Liver (tissue), 9 donors: ENCODE results near the gene SEMA7A. TPM values are rescaled to one million over a fixed set of nuclear protein-coding genes. Genes with fewer than 3 reads are reported as not detected.

Experiments used
- DNase-seq: peaks from one replicate; pipeline ENCODE4 v3.0.0-alpha.2; 2017; ENCODE audit warnings: low spot score
- H3K27ac ChIP-seq, 2 donors: one replicate each; pipeline ENCODE4 v1.7.0; 2013; ENCODE audit warnings: inconsistent platforms in 2 of 2, low read length in 2 of 2, control low read depth in 1 of 2, low read depth in 1 of 2, mild to moderate bottlenecking in 1 of 2
- H3K27me3 ChIP-seq, 4 donors: one replicate each; pipeline versions ENCODE4 v1.6.1 to v1.7.0; 2013; ENCODE audit warnings: low read length in 3 of 4, inconsistent platforms in 1 of 4, mild to moderate bottlenecking in 1 of 4, moderate library complexity in 1 of 4; ENCODE audit not compliant: control insufficient read depth in 4 of 4, insufficient read depth in 4 of 4
- H3K36me3 ChIP-seq, 4 donors: one replicate each; pipeline versions ENCODE4 v1.6.1 to v1.7.0; 2013; ENCODE audit warnings: low read length in 3 of 4, mild to moderate bottlenecking in 3 of 4, low read depth in 1 of 4, moderate library complexity in 1 of 4; ENCODE audit not compliant: control insufficient read depth in 4 of 4, insufficient read depth in 3 of 4
- H3K4me1 ChIP-seq, 4 donors: one replicate each; pipeline versions ENCODE4 v1.6.1 to v1.7.0; 2013; ENCODE audit warnings: low read length in 3 of 4, mild to moderate bottlenecking in 3 of 4, moderate library complexity in 1 of 4; ENCODE audit not compliant: control insufficient read depth in 4 of 4, insufficient read depth in 4 of 4
- H3K4me3 ChIP-seq, 3 donors: one replicate each; pipeline versions ENCODE4 v1.6.1 to v1.7.0; 2013; ENCODE audit warnings: low read length in 3 of 3, control low read depth in 1 of 3, low read depth in 1 of 3, mild to moderate bottlenecking in 1 of 3
- H3K9ac ChIP-seq, 2 donors: one replicate each; pipeline ENCODE4 v1.7.0; 2013; ENCODE audit warnings: low read length in 2 of 2, mild to moderate bottlenecking in 2 of 2, moderate library complexity in 2 of 2, control low read depth in 1 of 2, low read depth in 1 of 2
- H3K9me3 ChIP-seq, 4 donors: one replicate each; pipeline versions ENCODE4 v1.6.1 to v1.7.0; 2013; ENCODE audit warnings: low read length in 3 of 4; ENCODE audit not compliant: control insufficient read depth in 4 of 4
- CTCF ChIP-seq: fragments of 150-350 bp; IDR thresholded peaks from 2 replicates; pipeline ENCODE4 v1.5.1; 2017; ENCODE audit warnings: improper control_type of control experiment, low read depth, low read length; ENCODE audit not compliant: missing input control
- EGR1 ChIP-seq, 2 donors: IDR thresholded peaks; 2 replicates each; pipeline ENCODE4 v1.6.1; 2016 to 2018; ENCODE audit warnings: antibody characterized with exemption in 2 of 2, low read depth in 2 of 2
- FOXA1 ChIP-seq: IDR thresholded peaks from 2 replicates; pipeline ENCODE4 v1.6.1; 2016; ENCODE audit warnings: antibody characterized with exemption
- GABPA ChIP-seq, 2 donors: IDR thresholded peaks in 1 of 2; conservative IDR thresholded peaks in 1 of 2; 2 replicates each; pipeline ENCODE4 v1.6.1; 2016; ENCODE audit warnings: antibody characterized with exemption in 2 of 2, mild to moderate bottlenecking in 1 of 2, moderate library complexity in 1 of 2
- HNF4A ChIP-seq, 2 donors: conservative IDR thresholded peaks; 2 replicates each; pipeline ENCODE4 v1.6.1; 2016; ENCODE audit warnings: antibody characterized with exemption in 2 of 2, mild to moderate bottlenecking in 2 of 2
- HNF4G ChIP-seq: IDR thresholded peaks from 2 replicates; pipeline ENCODE4 v1.6.1; 2016; ENCODE audit warnings: antibody characterized with exemption
- JUND ChIP-seq, 2 donors: IDR thresholded peaks; 2 replicates each; pipeline ENCODE4 v1.6.1; 2016; ENCODE audit warnings: antibody characterized with exemption in 2 of 2
- REST ChIP-seq: IDR thresholded peaks from 2 replicates; pipeline ENCODE4 v1.6.1; 2016; ENCODE audit warnings: antibody characterized with exemption, mild to moderate bottlenecking
- RXRA ChIP-seq, 2 donors: IDR thresholded peaks; 2 replicates each; pipeline ENCODE4 v1.6.1; 2017 to 2018; ENCODE audit warnings: antibody characterized with exemption in 2 of 2, mild to moderate bottlenecking in 1 of 2
- SP1 ChIP-seq: IDR thresholded peaks from 2 replicates; pipeline ENCODE4 v1.6.1; 2018; ENCODE audit warnings: antibody characterized with exemption, mild to moderate bottlenecking
- TAF1 ChIP-seq: conservative IDR thresholded peaks from 2 replicates; pipeline ENCODE4 v1.6.1; 2016; ENCODE audit warnings: antibody characterized with exemption, mild to moderate bottlenecking
- YY1 ChIP-seq: IDR thresholded peaks from 2 replicates; pipeline ENCODE4 v1.6.1; 2016; ENCODE audit warnings: antibody characterized with exemption, mild to moderate bottlenecking
- ZBTB33 ChIP-seq: IDR thresholded peaks from 2 replicates; pipeline ENCODE4 v1.6.1; 2016; ENCODE audit warnings: antibody characterized with exemption
- WGBS: extraction: QIAGEN DNeasy Blood & Tissue Kit; methylation state at CpG from one replicate; pipeline ENCODE4 v1.1.7; 2013; 5-methylcytosine and 5-hydroxymethylcytosine counted together
- polyA plus RNA-seq, 2 donors: library from polyadenylated mRNA; stranded (reverse) in 1 of 2; unstranded in 1 of 2; fragments of 200-250 nt in 1 of 2; fragments of >200 nt in 1 of 2; fragmentation: Nextera tagmentation in 1 of 2; extraction: Ambion mirVana in 1 of 2; gene quantifications; one replicate each; pipeline versions ENCODE4 v1.2.1 to v1.2.3, GENCODE V29; 2013 to 2015
- total RNA-seq, 2 donors: library from RNA; depleted of rRNA; stranded (reverse); fragments of >200 nt; gene quantifications; one replicate each; pipeline ENCODE4 v1.2.3, GENCODE V29; 2014
- TF ChIP-seq, protein P1 (sequence below): IDR thresholded peaks from 2 replicates; pipeline ENCODE4 v1.6.1; 2016; ENCODE audit warnings: antibody characterized with exemption
- TF ChIP-seq, protein P2 (sequence below): IDR thresholded peaks from 2 replicates; pipeline ENCODE4 v1.6.1; 2016; ENCODE audit warnings: antibody characterized with exemption
- donor health status: healthy.
- donor health status: healthy.
- donor health status: healthy.
- donor health status: healthy.
- donor health status: healthy.

Gene SEMA7A
- total and polyA plus RNA-seq, 4 donors = 0.14 to 18.1 (median 1.4) TPM

- H3K36me3 ChIP-seq = no peaks in the 10 kb centered on the region
- TF ChIP-seq CTCF (no peak), HNF4A (conservative IDR thresholded peaks at IDR 0.05) (no peak), SP1 (no peak), ZBTB33 (no peak), REST (no peak), YY1 (no peak), EGR1 (IDR thresholded peaks at IDR 0.05; ENCODE audit: low read depth in 2 of 2) (no peak), GABPA (IDR thresholded peaks at IDR 0.05 in 1 of 2, conservative IDR thresholded peaks at IDR 0.05 in 1 of 2) (no peak), FOXA1 (no peak), HNF4G (no peak), JUND (IDR thresholded peaks at IDR 0.05) (no peak), RXRA (IDR thresholded peaks at IDR 0.05) (no peak), TAF1 (no peak)
- TF ChIP-seq, protein P1, sequence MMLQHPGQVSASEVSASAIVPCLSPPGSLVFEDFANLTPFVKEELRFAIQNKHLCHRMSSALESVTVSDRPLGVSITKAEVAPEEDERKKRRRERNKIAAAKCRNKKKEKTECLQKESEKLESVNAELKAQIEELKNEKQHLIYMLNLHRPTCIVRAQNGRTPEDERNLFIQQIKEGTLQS = no peak
- TF ChIP-seq, protein P2, sequence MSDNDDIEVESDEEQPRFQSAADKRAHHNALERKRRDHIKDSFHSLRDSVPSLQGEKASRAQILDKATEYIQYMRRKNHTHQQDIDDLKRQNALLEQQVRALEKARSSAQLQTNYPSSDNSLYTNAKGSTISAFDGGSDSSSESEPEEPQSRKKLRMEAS = no peak
- H3K9me3 ChIP-seq = no peaks in the 10 kb centered on the region
- no peak overlapping the region for H3K27ac ChIP-seq
- 72% methylated on average over 8 of the region's 8 CpGs for WGBS
- H3K27me3 ChIP-seq = no peaks in the 10 kb centered on the region
- no peaks in the 10 kb centered on the region for H3K4me1 ChIP-seq
- H3K9ac ChIP-seq = no peak overlapping the region
- H3K4me3 ChIP-seq = no peak overlapping the region
- peak; percentile 69 for DNase-seq
Observed at GRCh38 chr15:74392451-74392830, 41.3 kb downstream of the SEMA7A start.
